Renal cortex interstitium (tissue), 11 donors: ENCODE data around the gene GNAI3. TPM values are rescaled to one million over a fixed set of nuclear protein-coding genes. Genes with fewer than 3 reads are reported as not detected.

ENCODE experiments used
- DNase-seq, 11 donors: peaks; one replicate each; pipeline ENCODE4 v3.0.0-alpha.2; 2013; ENCODE audit warnings: low read depth in 9 of 11, low spot score in 4 of 11; ENCODE audit errors: extremely low read depth in 1 of 11
- polyA plus RNA-seq, 3 donors: library from polyadenylated mRNA; unstranded; fragments of 120-200 nt; gene quantifications; one replicate each; pipeline ENCODE4 v1.2.1, GENCODE V29; 2013; ENCODE audit not compliant: insufficient read length in 3 of 3

The GNAI3 gene
- polyA plus RNA-seq, 3 donors, result 11.7 to 13.5 (median 12.1) TPM

DNA sequence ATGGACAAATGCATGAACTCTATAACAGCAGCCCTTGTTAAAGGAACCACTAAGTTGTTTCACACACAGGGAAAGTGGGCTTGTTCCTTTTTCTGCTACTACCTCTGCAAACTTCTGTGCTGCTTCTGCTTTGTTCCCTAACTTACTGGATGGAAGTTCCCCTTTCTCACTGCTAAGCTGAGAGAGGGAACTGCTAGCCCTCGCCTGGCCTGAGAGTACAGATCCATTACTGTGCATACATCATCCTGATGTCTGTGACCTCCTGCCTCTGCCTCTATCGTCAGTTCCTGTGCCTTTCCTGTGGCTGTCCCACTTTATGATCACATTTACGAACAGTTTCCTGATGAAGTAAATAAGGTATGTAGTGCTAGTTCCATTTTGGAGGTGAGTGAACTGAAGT lies 67.5 kb downstream of the GNAI3 start:
- DNase-seq, result peak in 1 of 11 donors; percentile 30

DNA sequence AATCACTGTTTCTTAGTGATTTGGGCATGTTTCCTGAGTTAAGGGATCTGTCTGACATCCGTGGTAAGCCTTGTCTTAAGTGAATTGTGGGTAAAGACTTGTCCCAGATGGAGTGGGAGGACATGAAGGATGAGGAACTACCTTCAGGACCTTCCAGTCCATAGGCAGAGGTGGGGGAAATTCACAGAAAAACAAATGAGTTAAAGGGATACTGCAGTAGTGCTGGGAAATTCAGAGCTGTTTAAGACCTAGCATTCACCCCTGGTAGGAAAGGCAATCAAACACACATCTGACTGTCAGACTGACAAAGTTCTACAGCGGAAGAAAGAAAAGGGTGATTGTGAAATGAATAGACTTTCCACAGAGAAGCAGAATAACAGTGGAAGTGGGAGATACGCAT lies 68.0 kb downstream of the GNAI3 start:
- no peak for DNase-seq

GRCh38 chr1:109617291-109617801 lies 68.9 kb downstream of the GNAI3 start:
- DNase-seq, result no peak

DNA sequence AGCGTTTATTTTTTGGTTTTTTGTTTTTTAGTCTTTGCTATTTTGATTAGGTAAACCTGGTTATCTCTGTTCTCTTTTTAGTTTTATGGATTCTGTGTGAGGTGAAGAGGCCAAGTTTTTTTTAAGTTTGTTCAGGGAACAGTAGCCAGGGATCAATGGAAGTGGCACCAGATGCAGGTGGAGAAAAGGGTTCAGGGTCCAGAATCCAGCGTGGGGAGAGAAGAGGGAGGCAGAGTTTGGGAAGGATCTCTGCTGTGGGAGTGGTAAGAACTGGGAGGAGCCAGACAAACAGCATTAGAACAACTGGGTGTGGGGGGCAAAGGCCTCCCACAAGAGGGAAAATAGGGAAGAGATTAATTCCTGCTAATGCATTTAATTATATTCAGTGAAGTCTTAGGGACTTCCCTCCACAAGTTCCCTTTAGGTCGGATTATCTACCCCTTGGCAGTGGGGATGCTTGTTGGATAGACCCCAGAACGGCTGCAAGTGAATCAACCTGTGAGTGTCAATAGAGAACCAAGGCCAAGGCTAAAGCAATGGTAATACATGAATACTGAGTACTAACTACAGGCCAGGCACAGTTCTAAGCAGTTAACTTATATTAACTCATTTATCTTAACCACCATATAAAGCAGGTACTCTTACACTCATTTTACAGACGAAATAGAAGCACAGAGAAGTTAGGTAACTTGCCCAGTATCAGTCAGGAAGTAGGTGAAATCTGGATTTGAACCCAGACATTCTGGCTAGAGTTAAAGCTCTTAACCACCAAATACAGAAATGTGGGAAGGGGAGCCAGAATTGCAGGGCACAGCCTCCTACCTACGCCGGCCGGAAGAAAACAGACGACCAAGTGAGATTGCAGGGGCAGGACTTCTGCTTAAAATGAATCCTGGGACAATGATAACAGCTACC lies 70.5 kb downstream of the GNAI3 start:
- DNase-seq, result no peak

DNA sequence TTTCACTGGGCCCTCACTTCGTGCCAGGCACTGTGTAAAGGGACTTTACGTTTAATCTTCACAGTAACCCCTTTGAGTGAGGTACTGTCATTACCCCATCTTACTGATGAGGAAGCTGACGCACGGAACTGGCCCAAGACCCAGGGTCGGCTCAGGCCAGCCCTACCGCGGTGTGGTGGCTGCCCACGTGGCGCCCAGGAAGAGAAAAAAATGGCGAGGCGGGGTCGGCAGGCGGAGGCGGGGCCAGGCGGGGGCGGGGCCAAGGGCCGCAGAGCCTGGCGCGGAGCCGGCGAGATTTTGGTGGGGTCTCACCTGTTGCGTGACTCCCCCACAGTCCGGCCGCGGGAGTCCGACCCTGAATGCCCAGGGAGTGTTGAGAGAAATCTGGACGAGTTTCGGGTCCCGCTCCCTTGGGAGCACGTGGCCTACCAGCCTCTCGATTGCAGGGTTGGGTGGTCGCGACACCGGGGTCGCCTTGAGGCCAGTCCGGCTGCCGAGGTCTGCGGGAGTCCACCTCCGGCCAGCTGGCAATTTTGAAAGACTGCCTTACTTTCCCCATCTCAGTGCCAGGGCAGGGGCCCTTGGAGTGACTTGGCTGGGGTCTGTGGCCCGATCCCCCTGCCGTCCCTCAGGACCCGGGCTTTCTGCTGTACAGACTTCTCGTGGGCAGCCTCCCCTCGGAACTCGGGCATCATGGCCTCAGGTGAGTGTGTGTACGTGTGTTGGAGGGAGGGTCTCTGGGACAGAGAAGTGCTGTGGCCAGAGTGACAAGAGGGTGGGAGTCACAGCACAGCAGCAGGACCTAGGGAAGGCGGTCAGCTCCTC lies 71.4 kb downstream of the GNAI3 start, which contains the start of the genes AMPD2 and GNAT2:
TSS of gene AMPD2 (plus strand) at position 262 of the 825 bp plus-strand sequence. CDS start 1,339 bp downstream, outside the sequence.
TSS of gene GNAT2 (minus strand) at position 41 of the 825 bp plus-strand sequence. CDS start 6,746 bp downstream, outside the sequence.
- peak in 3 of 11 donors; percentile 51 to 62 (median 52) for DNase-seq

GRCh38 chr1:109620401-109620791 lies 72.0 kb downstream of the GNAI3 start:
- no peak for DNase-seq

DNA sequence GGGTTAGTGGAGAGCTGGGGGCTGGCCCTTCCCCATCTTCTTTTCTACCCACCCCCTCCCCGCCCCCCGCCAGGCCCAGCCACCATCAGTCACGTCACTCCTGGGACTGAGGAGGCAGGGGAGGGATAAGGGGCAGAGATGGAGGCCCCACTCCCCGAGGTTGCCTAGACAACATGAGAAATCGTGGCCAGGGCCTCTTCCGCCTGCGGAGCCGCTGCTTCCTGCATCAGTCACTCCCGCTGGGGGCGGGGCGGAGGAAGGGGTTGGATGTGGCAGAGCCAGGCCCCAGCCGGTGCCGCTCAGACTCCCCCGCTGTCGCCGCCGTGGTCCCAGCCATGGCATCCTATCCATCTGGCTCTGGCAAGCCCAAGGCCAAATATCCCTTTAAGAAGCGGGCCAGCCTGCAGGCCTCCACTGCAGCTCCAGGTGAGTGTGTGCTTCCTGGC lies 72.4 kb downstream of the GNAI3 start:
- peak; percentile 73 to 94 (median 89) for DNase-seq

DNA sequence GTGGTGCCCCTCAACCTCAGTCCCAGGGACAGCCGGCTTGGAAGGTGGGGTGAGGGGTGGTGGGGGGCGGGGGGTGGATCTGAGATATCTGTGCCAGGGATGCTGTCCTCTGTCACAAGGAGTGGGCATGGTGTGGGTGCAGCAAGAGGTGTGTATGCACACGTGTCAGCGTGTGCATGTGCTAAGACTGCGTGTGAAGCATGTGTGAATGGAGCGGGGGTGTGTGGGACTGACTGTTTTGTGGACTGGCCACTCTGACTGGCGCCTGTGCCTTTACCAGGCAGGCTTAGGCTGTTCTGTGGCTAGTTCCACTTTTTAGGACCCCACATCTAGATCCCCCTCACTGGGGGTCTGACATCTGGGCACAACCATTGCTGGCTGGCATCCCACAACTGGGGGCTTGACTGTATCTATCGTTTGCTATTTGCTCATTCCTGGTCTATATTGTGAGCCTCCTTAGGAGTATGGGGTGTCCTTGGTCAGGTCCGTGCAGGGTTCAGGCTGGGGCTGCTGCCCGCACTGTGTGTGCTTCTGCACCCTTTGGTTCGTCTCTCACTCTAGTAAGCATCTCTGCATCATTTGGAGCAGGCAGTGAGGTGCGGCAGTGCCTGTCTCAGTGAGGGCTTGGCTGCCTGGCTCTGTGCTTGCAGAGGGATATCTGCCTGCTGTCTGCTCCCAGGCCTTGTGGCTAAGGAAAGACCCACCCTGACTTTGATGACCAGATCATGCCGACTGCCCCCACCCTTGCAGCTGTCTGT lies 73.1 kb downstream of the GNAI3 start:
- no peak for DNase-seq

GRCh38 chr1:109622137-109622892 lies 73.9 kb downstream of the GNAI3 start:
- DNase-seq, result no peak

GRCh38 chr1:109622895-109623294 lies 74.5 kb downstream of the GNAI3 start:
- no peak for DNase-seq

GRCh38 chr1:109623601-109624161 lies 75.3 kb downstream of the GNAI3 start:
- DNase-seq, result no peak

GRCh38 chr1:109624201-109625010 lies 76.0 kb downstream of the GNAI3 start:
- no peak for DNase-seq

- DNase-seq, result no peak
Observed at GRCh38 chr1:109625176-109625575, 76.8 kb downstream of the GNAI3 start.

DNA sequence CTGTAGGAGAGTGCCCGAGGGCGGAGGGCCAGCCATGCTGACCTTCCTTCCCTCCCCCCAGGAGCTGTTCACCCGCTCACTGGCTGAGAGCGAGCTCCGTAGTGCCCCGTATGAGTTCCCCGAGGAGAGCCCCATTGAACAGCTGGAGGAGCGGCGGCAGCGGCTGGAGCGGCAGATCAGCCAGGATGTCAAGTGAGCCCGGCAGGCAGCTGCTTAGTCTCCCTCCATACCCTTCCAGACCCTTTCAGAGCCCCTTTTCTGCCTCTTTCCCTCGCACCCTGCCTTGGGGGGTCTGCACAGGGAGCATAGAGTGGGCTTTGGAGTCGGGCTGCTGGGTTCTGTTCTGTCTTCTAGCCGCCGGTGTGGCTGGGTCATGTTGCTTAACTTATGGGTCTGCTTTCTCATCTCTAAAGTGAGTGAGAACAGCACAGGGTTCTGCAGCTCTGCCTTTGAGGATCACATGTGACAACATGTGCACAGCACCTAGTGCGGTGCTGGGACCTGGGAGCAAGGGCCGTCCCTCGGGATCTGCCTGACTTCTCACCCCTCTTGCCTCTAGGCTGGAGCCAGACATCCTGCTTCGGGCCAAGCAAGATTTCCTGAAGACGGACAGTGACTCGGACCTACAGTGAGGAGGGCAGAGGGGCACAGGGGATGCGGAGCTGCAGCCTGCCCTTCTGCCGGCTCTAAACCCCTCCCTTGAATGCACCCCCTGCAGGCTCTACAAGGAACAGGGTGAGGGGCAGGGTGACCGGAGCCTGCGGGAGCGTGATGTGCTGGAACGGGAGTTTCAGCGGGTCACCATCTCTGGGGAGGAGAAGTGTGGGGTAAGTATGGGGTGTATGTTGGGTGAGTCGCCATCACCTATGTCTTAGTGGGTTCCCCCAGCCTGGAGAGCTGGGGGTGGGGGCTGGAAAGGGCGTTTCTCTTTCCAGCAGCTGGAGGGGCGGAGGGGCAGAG lies 77.5 kb downstream of the GNAI3 start:
- peak in 1 of 11 donors; percentile 30 for DNase-seq

DNA sequence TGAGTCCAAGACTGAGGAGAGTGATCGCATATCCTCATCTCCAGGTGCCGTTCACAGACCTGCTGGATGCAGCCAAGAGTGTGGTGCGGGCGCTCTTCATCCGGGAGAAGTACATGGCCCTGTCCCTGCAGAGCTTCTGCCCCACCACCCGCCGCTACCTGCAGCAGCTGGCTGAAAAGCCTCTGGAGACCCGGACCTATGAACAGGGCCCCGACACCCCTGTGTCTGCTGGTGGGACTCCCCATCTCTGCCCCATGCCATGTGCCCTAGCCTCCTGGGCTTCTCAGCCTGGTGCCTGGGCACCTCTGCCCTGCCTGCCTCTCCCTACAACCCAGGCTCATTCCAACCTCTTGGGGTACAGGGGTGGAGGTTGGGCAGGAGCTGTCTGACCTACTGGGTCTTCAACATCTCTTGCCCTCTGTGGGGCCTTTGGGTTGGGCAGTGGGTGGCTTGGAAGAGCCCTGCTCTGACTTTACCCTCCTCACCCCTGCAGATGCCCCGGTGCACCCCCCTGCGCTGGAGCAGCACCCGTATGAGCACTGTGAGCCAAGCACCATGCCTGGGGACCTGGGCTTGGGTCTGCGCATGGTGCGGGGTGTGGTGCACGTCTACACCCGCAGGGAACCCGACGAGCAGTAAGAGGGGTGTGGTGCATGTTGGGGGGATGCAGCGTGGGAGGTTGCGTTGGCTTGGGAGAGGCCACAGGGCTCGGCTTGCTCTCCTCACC lies 78.4 kb downstream of the GNAI3 start:
- no peak for DNase-seq
